Breast epithelium (tissue), 4 donors: ENCODE measurements around the gene IQCE. TPM values are rescaled to one million over a fixed set of nuclear protein-coding genes. Genes with fewer than 3 reads are reported as not detected.
A peak's percentile ranks its signal among the peaks of the same experiment; 100 is the strongest.
"Not testable (repeated sequence)": the region's sequence is repeated elsewhere in the genome, so short reads cannot be mapped to it uniquely, and the experiment has no call there.

Experiments used
- DNase-seq, 2 donors: peaks; one replicate each; pipeline ENCODE4 v3.0.0-alpha.2; 2019; ENCODE audit warnings: low spot score in 2 of 2
- H3K27ac ChIP-seq, 2 donors: fragments of 200-600 bp; sonication (generic) in 1 of 2; one replicate each; pipeline ENCODE4 v1.5.1; 2016 to 2019; ENCODE audit warnings: mild to moderate bottlenecking in 1 of 2
- H3K27me3 ChIP-seq, 2 donors: fragments of 200-600 bp; sonication (generic) in 1 of 2; one replicate each; pipeline versions ENCODE4 v1.5.1 to v1.6.0; 2017 to 2019; ENCODE audit warnings: control low read depth in 1 of 2, mild to moderate bottlenecking in 1 of 2
- H3K36me3 ChIP-seq: fragments of 200-600 bp; one replicate; pipeline ENCODE4 v1.5.1; 2019
- H3K4me1 ChIP-seq, 2 donors: fragments of 200-600 bp; sonication (generic); one replicate each; pipeline ENCODE4 v1.5.1; 2016 to 2019; ENCODE audit warnings: control low read depth in 1 of 2
- H3K4me3 ChIP-seq, 3 donors: fragments of 200-600 bp; sonication (generic); 1 replicate in 2 of 3; 2 replicates in 1 of 3; pipeline ENCODE4 v1.5.1; 2016 to 2019; ENCODE audit warnings: mild to moderate bottlenecking in 3 of 3, moderate library complexity in 2 of 3
- H3K9me3 ChIP-seq, 2 donors: fragments of 200-600 bp; sonication (generic) in 1 of 2; one replicate each; pipeline ENCODE4 v1.5.1; 2016 to 2019; ENCODE audit warnings: control low read depth in 1 of 2
- CTCF ChIP-seq, 3 donors: fragments of 450-650 bp; IDR thresholded peaks; one replicate each; pipeline ENCODE4 v1.5.1; 2016 to 2017; ENCODE audit warnings: antibody characterized with exemption in 3 of 3, mild to moderate bottlenecking in 3 of 3, moderate library complexity in 3 of 3
- POLR2A ChIP-seq: fragments of 450-650 bp; IDR thresholded peaks from one replicate; pipeline ENCODE4 v1.6.1; 2016; ENCODE audit warnings: antibody characterized with exemption, mild to moderate bottlenecking, moderate library complexity
- POLR2AphosphoS5 ChIP-seq, 3 donors: sonication (generic); formaldehyde crosslinking; IDR thresholded peaks; one replicate each; pipeline ENCODE4 v1.6.1; 2017; ENCODE audit warnings: antibody characterized with exemption in 3 of 3
- intact Hi-C: fragments of 100-400 bp; cut with DNase I; formaldehyde crosslinking; loops from one replicate; pipeline ENCODE4 v1.15.1; 2023; ENCODE audit warnings: low total_unique reads
- total RNA-seq, 3 donors: library from RNA; depleted of rRNA; stranded (reverse); fragments of >200 nt; gene quantifications; one replicate each; pipeline ENCODE4 v1.1.0, GENCODE V29; 2016

Gene IQCE
- total RNA-seq, 3 donors from 2014 or later: 13.4 to 22.7 (median 13.8) TPM

- peak in 2 of 3 donors; percentile 51 to 58 for TF ChIP-seq POLR2AphosphoS5 (IDR thresholded peaks at IDR 0.05)
- TF ChIP-seq CTCF (IDR thresholded peaks at IDR 0.05): no peak
- no peak for TF ChIP-seq POLR2A
Observed at GRCh38 chr7:2607122-2607922, 48.5 kb downstream of the IQCE start.

DNA sequence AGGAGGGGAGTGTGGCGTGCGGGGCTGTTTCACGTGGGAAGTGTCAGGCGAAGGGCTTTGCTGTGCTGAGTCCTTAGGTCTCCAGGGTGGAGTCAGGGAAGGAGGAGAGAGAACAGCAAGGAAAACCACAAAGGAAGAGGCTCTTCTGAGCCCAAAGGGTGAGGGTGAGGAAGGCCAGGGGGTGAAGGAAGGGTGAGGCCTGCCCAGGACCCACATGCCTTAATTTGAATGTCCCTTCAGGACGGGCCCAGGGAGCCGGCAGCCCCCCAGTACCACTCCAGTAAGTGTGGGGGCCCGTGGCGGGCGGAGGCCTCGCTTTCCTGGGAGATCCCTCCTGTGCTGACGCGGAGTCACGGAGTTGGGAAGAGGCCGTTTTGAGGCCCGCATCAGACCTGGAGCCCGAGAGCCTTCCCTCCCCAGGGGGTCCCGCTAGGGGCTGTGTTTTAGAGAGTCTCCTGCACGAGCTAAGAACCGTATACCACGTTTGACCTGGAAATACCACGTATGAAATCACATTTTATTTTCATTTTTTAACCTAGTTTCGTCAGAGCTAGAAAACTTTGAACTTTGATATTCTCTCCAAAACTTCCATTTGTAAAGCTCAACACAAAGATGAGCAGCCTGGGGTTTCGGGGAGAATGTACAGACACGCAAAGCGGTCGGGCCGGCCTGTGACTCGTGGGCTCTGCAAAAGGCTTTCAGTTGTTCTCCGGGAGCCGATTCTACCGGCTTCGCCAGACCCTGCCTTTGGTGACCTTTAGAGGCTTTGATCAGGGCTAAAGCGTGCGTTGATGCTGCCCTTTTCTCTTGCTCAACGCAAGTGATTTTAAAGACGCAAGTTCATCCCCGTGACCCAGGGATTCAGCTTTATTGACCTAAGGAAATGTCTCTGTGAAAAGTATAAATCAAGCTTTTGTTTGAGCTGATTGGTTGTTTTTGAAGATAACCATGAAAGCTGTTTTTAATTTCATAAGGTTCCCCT, 49.4 kb downstream of the IQCE start:
- DNase-seq: no peak
- Histone ChIP-seq H3K4me3 (no peak overlapping the region), H3K4me1 (no peaks in the 10 kb centered on the region), H3K27ac (peak overlapping the region; percentile 30 to 77), H3K9me3 (no peaks in the 10 kb centered on the region), H3K36me3 (no peaks in the 10 kb centered on the region), H3K27me3 (no peaks in the 10 kb centered on the region)
- intact Hi-C loops: no loop called here
- no peak for TF ChIP-seq POLR2AphosphoS5 (IDR thresholded peaks at IDR 0.05)
- no peak for TF ChIP-seq POLR2A
- no peak for TF ChIP-seq CTCF (IDR thresholded peaks at IDR 0.05)

More at GRCh38 chr7:2607122-2607922, 48.5 kb downstream of the IQCE start:
- Histone ChIP-seq H3K4me3 (no peak overlapping the region), H3K9me3 (no peaks in the 10 kb centered on the region), H3K36me3 (no peaks in the 10 kb centered on the region), H3K27me3 (no peaks in the 10 kb centered on the region), H3K27ac (peak overlapping the region; percentile 30 to 77), H3K4me1 (no peaks in the 10 kb centered on the region)
- no peak for DNase-seq
- intact Hi-C loops: no loop called here

DNA sequence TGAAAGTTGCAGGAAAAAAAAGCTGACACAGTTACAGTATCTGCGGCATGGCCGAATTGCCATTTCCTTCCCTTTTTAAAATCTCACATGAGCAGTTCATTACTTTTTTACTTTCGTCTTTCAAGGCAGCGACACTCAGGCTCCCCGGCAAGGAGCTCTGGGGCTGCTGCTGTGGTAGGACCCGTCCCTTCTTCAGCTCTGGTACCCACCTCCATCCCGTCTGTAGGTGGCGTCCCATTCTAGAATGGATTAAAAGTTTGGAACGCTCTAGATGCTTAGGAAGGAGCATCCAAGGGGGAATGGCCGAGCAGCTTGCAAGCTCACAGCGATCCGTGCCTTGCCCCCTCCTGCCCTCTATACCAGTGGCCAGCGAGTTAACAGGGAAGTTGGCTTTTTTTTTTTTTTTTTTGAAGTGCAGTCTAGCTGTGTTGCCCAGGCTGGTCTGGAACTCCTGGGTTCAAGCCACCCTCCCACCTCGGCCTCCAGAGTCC, 50.2 kb downstream of the IQCE start:
- Histone ChIP-seq H3K27me3 (no peaks in the 10 kb centered on the region), H3K4me3 (no peak overlapping the region), H3K9me3 (no peaks in the 10 kb centered on the region), H3K36me3 (no peaks in the 10 kb centered on the region), H3K27ac (no peak overlapping the region), H3K4me1 (peaks cover 4 to 5% of the 10 kb centered on the region in 2 donors)
- no peak for DNase-seq
- intact Hi-C loops: no loop called here
- no peak for TF ChIP-seq CTCF (IDR thresholded peaks at IDR 0.05)

GRCh38 chr7:2609646-2610045, 50.9 kb downstream of the IQCE start:
- not testable (repeated sequence) for H3K9me3 ChIP-seq, H3K4me1 ChIP-seq, H3K36me3 ChIP-seq, H3K27ac ChIP-seq, H3K27me3 ChIP-seq, DNase-seq, H3K4me3 ChIP-seq
- intact Hi-C loops: loop anchor here (10.0 kb wide), 1 partner anchor 365 kb away; the partner anchor contains the start of genes MRM2 and NUDT1

- DNase-seq: no peak
- Histone ChIP-seq H3K36me3 (no peaks in the 10 kb centered on the region), H3K4me3 (no peak overlapping the region), H3K27me3 (no peaks in the 10 kb centered on the region), H3K27ac (no peak overlapping the region), H3K9me3 (no peaks in the 10 kb centered on the region), H3K4me1 (peaks cover 5 to 10% of the 10 kb centered on the region in 2 donors)
- intact Hi-C loops: loop anchor here (10.0 kb wide), 1 partner anchor 366 kb away; the partner anchor contains the start of genes MRM2 and NUDT1
- TF ChIP-seq POLR2AphosphoS5 (IDR thresholded peaks at IDR 0.05): no peak
- no peak for TF ChIP-seq CTCF (IDR thresholded peaks at IDR 0.05)
- TF ChIP-seq POLR2A: no peak
Observed at GRCh38 chr7:2610466-2610865, 51.7 kb downstream of the IQCE start.
